Esophagus squamous epithelium (tissue), 5 donors: Measurements from ENCODE around the gene CEP192. TPM values are rescaled to one million over a fixed set of nuclear protein-coding genes. Genes with fewer than 3 reads are reported as not detected.
A peak's percentile ranks its signal among the peaks of the same experiment; 100 is the strongest.

Experiments
- DNase-seq: peaks from one replicate; lab custom pipeline; 2025; lab: John Stamatoyannopoulos, UW
- H3K27ac ChIP-seq, 4 donors: fragments of 200-600 bp; sonication (generic); one replicate each; pipeline ENCODE4 v1.5.1; 2016 to 2019; ENCODE audit warnings: mild to moderate bottlenecking in 1 of 4
- H3K27me3 ChIP-seq, 4 donors: fragments of 200-600 bp; sonication (generic); 1 replicate in 3 of 4; 2 replicates in 1 of 4; pipeline versions ENCODE4 v1.5.1 to v1.6.0; 2017 to 2021; ENCODE audit warnings: antibody characterized with exemption in 1 of 4
- H3K36me3 ChIP-seq, 3 donors: fragments of 200-600 bp; sonication (generic); one replicate each; pipeline ENCODE4 v1.5.1; 2016 to 2019
- H3K4me1 ChIP-seq, 3 donors: fragments of 200-600 bp; sonication (generic); one replicate each; pipeline ENCODE4 v1.5.1; 2017 to 2019
- H3K4me3 ChIP-seq, 4 donors: fragments of 200-600 bp; sonication (generic); 1 replicate in 3 of 4; 2 replicates in 1 of 4; pipeline ENCODE4 v1.5.1; 2016 to 2019; ENCODE audit warnings: mild to moderate bottlenecking in 2 of 4, moderate library complexity in 1 of 4
- H3K9me3 ChIP-seq, 3 donors: fragments of 200-600 bp; sonication (generic); one replicate each; pipeline ENCODE4 v1.5.1; 2016 to 2019
- POLR2A ChIP-seq, 4 donors: fragments of 450-650 bp; IDR thresholded peaks; one replicate each; pipeline ENCODE4 v1.6.1; 2017; ENCODE audit warnings: antibody characterized with exemption in 4 of 4, mild to moderate bottlenecking in 4 of 4, moderate library complexity in 3 of 4
- WGBS, 2 donors: methylation state at CpG; one replicate each; pipeline ENCODE4 v1.1.5; 2018; 5-methylcytosine and 5-hydroxymethylcytosine counted together
- intact Hi-C: fragments of 100-400 bp; cut with DNase I; formaldehyde crosslinking; loops from one replicate; pipeline ENCODE4 v1.15.0; 2022
- total RNA-seq, 4 donors: library from RNA; depleted of rRNA; stranded (reverse); fragments of >200 nt; gene quantifications; one replicate each; pipeline ENCODE4 v1.1.0, GENCODE V29; 2016
- TF ChIP-seq, protein P1 (sequence below), 6 experiments: fragments of 450-650 bp in 4 of 6; fragments of 200-600 bp in 2 of 6; sonication (generic) in 2 of 6; IDR thresholded peaks; one replicate each; pipeline ENCODE4 v1.5.1; 2016 to 2019; ENCODE audit warnings: antibody characterized with exemption in 6 of 6, mild to moderate bottlenecking in 4 of 6, moderate library complexity in 4 of 6
- donor health status: DM: yes; HTN: yes; CAD: no.

Gene CEP192
- total RNA-seq, 4 donors from 2014 or later, result 7.3 to 21.6 (median 13.6) TPM

DNA sequence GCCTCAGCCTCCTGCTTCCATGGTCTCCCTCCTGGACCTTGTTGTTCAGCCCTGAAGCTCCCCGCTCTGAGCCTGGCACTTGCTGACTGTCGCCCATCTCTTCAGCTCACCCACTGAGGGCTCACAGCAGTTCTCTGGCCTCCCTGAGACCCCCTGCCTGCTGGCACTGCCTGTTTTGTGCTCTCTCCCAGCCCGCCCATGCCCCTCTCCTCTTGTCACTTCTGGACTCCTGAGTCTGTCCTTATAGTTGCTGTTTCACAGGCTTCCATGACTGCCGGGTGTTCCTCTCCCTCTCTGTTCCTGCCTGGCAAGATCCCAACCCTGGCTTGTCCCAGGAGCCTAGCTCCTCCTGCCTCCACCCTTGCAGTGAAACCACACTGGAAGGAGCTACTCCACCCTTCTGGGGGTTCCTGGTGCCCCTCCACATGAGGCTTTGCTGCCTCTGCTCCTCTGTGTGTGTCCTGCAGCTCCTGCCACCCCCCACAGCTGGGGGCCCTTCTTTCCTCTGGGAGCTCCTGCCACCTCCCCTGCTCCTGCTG lies 110.6 kb downstream of the CEP192 start:
- TF ChIP-seq, protein P1, sequence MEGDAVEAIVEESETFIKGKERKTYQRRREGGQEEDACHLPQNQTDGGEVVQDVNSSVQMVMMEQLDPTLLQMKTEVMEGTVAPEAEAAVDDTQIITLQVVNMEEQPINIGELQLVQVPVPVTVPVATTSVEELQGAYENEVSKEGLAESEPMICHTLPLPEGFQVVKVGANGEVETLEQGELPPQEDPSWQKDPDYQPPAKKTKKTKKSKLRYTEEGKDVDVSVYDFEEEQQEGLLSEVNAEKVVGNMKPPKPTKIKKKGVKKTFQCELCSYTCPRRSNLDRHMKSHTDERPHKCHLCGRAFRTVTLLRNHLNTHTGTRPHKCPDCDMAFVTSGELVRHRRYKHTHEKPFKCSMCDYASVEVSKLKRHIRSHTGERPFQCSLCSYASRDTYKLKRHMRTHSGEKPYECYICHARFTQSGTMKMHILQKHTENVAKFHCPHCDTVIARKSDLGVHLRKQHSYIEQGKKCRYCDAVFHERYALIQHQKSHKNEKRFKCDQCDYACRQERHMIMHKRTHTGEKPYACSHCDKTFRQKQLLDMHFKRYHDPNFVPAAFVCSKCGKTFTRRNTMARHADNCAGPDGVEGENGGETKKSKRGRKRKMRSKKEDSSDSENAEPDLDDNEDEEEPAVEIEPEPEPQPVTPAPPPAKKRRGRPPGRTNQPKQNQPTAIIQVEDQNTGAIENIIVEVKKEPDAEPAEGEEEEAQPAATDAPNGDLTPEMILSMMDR (IDR thresholded peaks at IDR 0.05), result no peak
- TF ChIP-seq POLR2A (IDR thresholded peaks at IDR 0.05), result no peak
- intact Hi-C loops, result no loop called here
- no peaks in the 10 kb centered on the region for H3K27me3 ChIP-seq
- H3K9me3 ChIP-seq, result no peaks in the 10 kb centered on the region
- no peaks in the 10 kb centered on the region for H3K4me1 ChIP-seq
- peaks cover 5 to 98% (median 19%) of the 10 kb centered on the region in 3 donors for H3K36me3 ChIP-seq
- WGBS, 2 donors, result 82 to 97% methylated on average over 4 of the region's 4 CpGs
- no peak overlapping the region for H3K27ac ChIP-seq
- no peak overlapping the region for H3K4me3 ChIP-seq
- no peak for DNase-seq

DNA sequence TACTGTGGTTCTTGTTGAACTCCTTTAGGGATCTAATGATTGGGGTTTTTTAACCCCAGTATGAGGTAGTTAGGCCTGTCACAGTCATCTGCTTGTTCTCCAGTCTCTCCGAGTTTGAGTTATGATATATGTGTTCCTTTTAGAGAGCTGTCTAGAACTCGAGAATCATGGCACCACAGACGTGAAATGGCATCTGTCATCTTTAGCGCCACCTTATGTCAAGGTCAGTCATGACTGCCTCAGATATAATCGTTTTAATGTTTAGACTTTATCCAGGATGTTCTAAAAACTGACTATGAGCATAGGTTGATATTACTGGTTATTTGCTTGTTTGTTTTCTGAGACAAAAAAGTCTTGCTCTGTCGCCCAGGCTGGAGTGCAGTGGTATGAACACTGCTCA lies 112.2 kb downstream of the CEP192 start:
- DNase-seq, result no peak
- H3K9me3 ChIP-seq, result no peaks in the 10 kb centered on the region
- peaks cover 5 to 98% (median 19%) of the 10 kb centered on the region in 3 donors for H3K36me3 ChIP-seq
- intact Hi-C loops, result no loop called here
- no peak overlapping the region for H3K4me3 ChIP-seq
- no peak overlapping the region for H3K27ac ChIP-seq
- 88 to 89% methylated on average over 6 of the region's 6 CpGs for WGBS, 2 donors
- no peak for TF ChIP-seq POLR2A (IDR thresholded peaks at IDR 0.05)
- TF ChIP-seq, protein P1 (IDR thresholded peaks at IDR 0.05), result peak in 1 of 6 experiments; percentile 13
- H3K27me3 ChIP-seq, result no peaks in the 10 kb centered on the region
- H3K4me1 ChIP-seq, result no peaks in the 10 kb centered on the region

DNA sequence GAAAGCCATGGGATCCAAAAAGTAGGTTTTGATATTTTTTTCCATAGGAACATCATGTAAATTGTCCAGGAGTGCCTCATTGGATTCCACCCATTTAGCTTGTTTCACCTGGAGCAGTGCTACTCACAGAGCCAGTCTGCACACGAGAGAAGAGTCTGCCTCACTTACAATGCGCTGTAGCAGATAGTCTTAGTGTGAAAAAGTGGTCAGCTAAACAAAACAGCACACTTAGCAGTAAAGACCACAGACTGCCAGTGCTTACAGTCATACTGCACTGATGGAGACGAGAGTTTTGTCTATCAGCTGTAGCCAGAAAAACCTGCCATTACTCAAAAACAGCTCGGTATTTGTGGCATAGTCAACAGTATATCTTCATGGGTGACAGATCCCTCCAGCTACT lies 113.9 kb downstream of the CEP192 start:
- no peak for TF ChIP-seq POLR2A (IDR thresholded peaks at IDR 0.05)
- TF ChIP-seq, protein P1 (IDR thresholded peaks at IDR 0.05), result no peak
- peaks cover 5 to 97% (median 19%) of the 10 kb centered on the region in 3 donors for H3K36me3 ChIP-seq
- 88 to 90% methylated on average over 2 to 3 of the region's 4 CpGs for WGBS, 2 donors
- H3K27ac ChIP-seq, result no peak overlapping the region
- intact Hi-C loops, result no loop called here
- DNase-seq, result no peak
- no peaks in the 10 kb centered on the region for H3K9me3 ChIP-seq
- H3K27me3 ChIP-seq, result no peaks in the 10 kb centered on the region
- H3K4me3 ChIP-seq, result no peak overlapping the region
- no peaks in the 10 kb centered on the region for H3K4me1 ChIP-seq

DNA sequence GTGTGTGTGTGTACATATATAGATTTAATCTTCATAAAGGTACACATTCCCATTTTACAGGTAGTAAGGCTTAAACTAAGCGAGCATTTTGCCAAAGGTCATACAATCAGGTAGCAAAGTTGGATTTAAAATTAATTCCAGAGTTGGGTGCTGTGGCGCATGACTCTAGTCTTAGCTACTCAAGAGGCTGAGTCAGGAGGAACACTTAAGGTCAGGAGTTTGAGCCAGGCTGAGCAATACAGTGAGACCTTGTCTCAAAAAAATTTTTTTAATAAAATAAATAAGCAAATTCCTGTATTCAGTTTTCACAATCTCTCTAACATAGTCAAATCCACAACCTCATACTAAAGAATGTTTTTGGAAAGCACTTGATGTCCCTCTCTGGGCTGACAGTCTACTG lies 115.9 kb downstream of the CEP192 start:
- no peaks in the 10 kb centered on the region for H3K9me3 ChIP-seq
- intact Hi-C loops, result no loop called here
- TF ChIP-seq POLR2A (IDR thresholded peaks at IDR 0.05), result no peak
- TF ChIP-seq, protein P1 (IDR thresholded peaks at IDR 0.05), result no peak

DNA sequence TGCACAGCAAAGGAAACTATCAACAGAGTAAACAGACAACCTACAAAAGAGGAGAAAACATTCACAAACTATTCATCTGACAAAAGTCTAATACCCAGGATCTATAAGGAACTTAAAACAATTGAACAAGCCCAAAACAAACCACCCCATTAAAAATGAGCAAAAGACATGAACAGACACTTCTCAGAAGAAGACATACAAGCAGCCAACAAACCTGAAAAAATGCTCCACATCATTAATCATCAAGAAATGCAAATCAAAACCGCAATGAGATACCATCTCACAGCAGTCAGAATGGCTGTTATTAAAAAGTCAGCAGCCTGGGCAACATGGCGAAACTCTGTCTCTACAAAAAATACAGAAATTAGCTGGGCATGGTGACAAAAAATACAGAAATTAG lies 117.2 kb downstream of the CEP192 start:
- 90 to 91% methylated on average over 2 of the region's 2 CpGs for WGBS, 2 donors
- Histone ChIP-seq H3K4me3 (no peak overlapping the region), H3K4me1 (no peaks in the 10 kb centered on the region), H3K9me3 (no peaks in the 10 kb centered on the region), H3K27ac (no peak overlapping the region), H3K27me3 (no peaks in the 10 kb centered on the region), H3K36me3 (peaks cover 0 to 81% (median 9%) of the 10 kb centered on the region in 3 donors)
- intact Hi-C loops, result no loop called here
- TF ChIP-seq POLR2A (IDR thresholded peaks at IDR 0.05), result no peak
- TF ChIP-seq, protein P1 (IDR thresholded peaks at IDR 0.05), result no peak
- no peak for DNase-seq

More for the DNA sequence above, 115.9 kb downstream of the CEP192 start:
- Histone ChIP-seq H3K27ac (no peak overlapping the region), H3K27me3 (no peaks in the 10 kb centered on the region), H3K36me3 (peaks cover 0 to 87% (median 9%) of the 10 kb centered on the region in 3 donors), H3K4me3 (no peak overlapping the region), H3K4me1 (no peaks in the 10 kb centered on the region)
- 93 to 100% methylated on average over 2 of the region's 2 CpGs for WGBS, 2 donors
- no peak for DNase-seq
